Right atrium auricular region (tissue), 2 donors: ENCODE measurements around the gene OR10S1. TPM values are rescaled to one million over a fixed set of nuclear protein-coding genes. Genes with fewer than 3 reads are reported as not detected.

ENCODE experiments used
- DNase-seq: peaks from one replicate; pipeline ENCODE4 v3.0.0-alpha.2; 2019; ENCODE audit warnings: low spot score
- H3K27ac ChIP-seq, 2 donors: fragments of 200-600 bp; sonication (generic); 1 replicate in 1 of 2; 2 replicates in 1 of 2; pipeline ENCODE4 v1.5.1; 2016 to 2019
- H3K27me3 ChIP-seq, 2 donors: fragments of 200-600 bp; sonication (generic); one replicate each; pipeline versions ENCODE4 v1.5.1 to v1.6.0; 2017 to 2019
- H3K36me3 ChIP-seq: fragments of 200-600 bp; sonication (generic); one replicate; pipeline ENCODE4 v1.5.1; 2016
- H3K4me1 ChIP-seq, 2 donors: fragments of 200-600 bp; sonication (generic); one replicate each; pipeline versions ENCODE4 v1.5.1 to v1.6.0; 2017 to 2019
- H3K4me3 ChIP-seq, 2 donors: fragments of 200-600 bp; sonication (generic); 1 replicate in 1 of 2; 2 replicates in 1 of 2; pipeline ENCODE4 v1.5.1; 2017 to 2019; ENCODE audit warnings: mild to moderate bottlenecking in 1 of 2, moderate library complexity in 1 of 2
- H3K9me3 ChIP-seq, 2 donors: fragments of 200-600 bp; sonication (generic); one replicate each; pipeline ENCODE4 v1.5.1; 2019
- CTCF ChIP-seq, 2 donors: fragments of 200-600 bp; sonication (generic); IDR thresholded peaks; one replicate each; pipeline ENCODE4 v1.5.1; 2019; ENCODE audit warnings: antibody characterized with exemption in 2 of 2
- total RNA-seq, 2 donors: library from RNA; depleted of rRNA; stranded (reverse); fragments of >200 nt; gene quantifications; one replicate each; pipeline ENCODE4 v1.1.0, GENCODE V29; 2016

The OR10S1 gene
- total RNA-seq, 2 donors from 2014 or later = not detected

DNA sequence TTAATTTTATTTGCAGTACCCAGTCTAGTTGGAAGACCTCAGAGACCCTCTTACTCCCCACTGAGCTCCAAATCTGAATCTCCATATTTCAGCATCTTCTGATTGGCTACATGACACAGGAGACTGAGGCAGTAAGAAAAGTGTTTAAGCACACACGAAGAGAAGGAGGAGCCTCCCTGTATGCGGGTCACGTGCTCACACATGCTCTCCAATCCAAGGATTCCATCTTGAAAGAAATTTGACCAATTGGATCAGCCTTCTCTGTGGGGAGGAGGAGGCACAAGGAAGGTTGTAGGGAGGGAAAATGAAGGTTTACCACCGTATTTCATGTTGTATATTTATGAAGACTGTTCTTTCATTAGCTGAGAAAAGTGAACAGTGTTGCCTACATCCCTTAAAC is 35.2 kb downstream of the OR10S1 start:
- no peaks in the 10 kb centered on the region for H3K9me3 ChIP-seq
- no peak for DNase-seq
- no peaks in the 10 kb centered on the region for H3K27me3 ChIP-seq
- no peak overlapping the region for H3K4me3 ChIP-seq
- no peaks in the 10 kb centered on the region for H3K36me3 ChIP-seq
- no peaks in the 10 kb centered on the region for H3K4me1 ChIP-seq
- no peak overlapping the region for H3K27ac ChIP-seq
- TF ChIP-seq CTCF (IDR thresholded peaks at IDR 0.05) = no peak

- DNase-seq = no peak
- H3K4me3 ChIP-seq = no peak within 1 kb of the TSS
- H3K27ac ChIP-seq = no peak within 1 kb of the TSS
- no peaks in the 10 kb centered on the region for H3K9me3 ChIP-seq
- H3K4me1 ChIP-seq = no peaks in the 10 kb centered on the region
- H3K27me3 ChIP-seq = no peaks in the 10 kb centered on the region
- no peaks in the 10 kb centered on the region for H3K36me3 ChIP-seq
- no peak for TF ChIP-seq CTCF (IDR thresholded peaks at IDR 0.05)
These were observed 38.3 kb downstream of the OR10S1 start, which contains the start of gene OR4D5 for GRCh38 chr11:123939317-123939716. Gene OR4D5, plus strand, starts transcription at chr11:123939617. Its CDS starts 0 bp downstream, at chr11:123939617.

Other genes starting within 250 kb of the OR10S1 start
- gene ZNF202, start 236.1 kb downstream of the OR10S1 start, total RNA-seq = 1 to 10 TPM; 1.9 to 4.1 TPM
- not detected for gene OR6X1, start 223.3 kb downstream of the OR10S1 start, total RNA-seq
- not detected for gene OR6M1, start 171.4 kb downstream of the OR10S1 start, total RNA-seq
- gene TMEM225, start 92.1 kb downstream of the OR10S1 start, total RNA-seq = not detected
- gene OR8D4, start 75.6 kb downstream of the OR10S1 start, total RNA-seq = not detected
- gene OR4D5, start 38.2 kb downstream of the OR10S1 start, total RNA-seq = not detected
- gene OR6T1, start 33.9 kb downstream of the OR10S1 start, total RNA-seq = not detected
- not detected for gene OR10G6, start 17.4 kb upstream of the OR10S1 start, total RNA-seq
- gene OR10G4, start 35.2 kb upstream of the OR10S1 start, total RNA-seq = not detected
- gene OR10G9, start 45.2 kb upstream of the OR10S1 start, total RNA-seq = under 1 TPM in 1 of 2 donors, not detected in 1; 0.74 TPM
- gene OR10G8, start 49.0 kb upstream of the OR10S1 start, total RNA-seq = not detected
- not detected for gene OR10G7, start 63.5 kb upstream of the OR10S1 start, total RNA-seq
- 1 to 10 TPM; 2.6 to 6.9 TPM for gene VWA5A, start 137.7 kb upstream of the OR10S1 start, total RNA-seq
- not detected for gene OR10D3, start 205.6 kb upstream of the OR10S1 start, total RNA-seq